ENCODE data around the gene TK2.
"Not testable (repeated sequence)": the region's sequence is repeated elsewhere in the genome, so short reads cannot be mapped to it uniquely, and the experiment has no call there.

The TK2 gene

GRCh38 chr16:66481081-66481942 lies 68.6 kb downstream of the TK2 start:
- DNase-seq = no peak

- DNase-seq = no peak
Measured at GRCh38 chr16:66480265-66481080, 69.4 kb downstream of the TK2 start.

GRCh38 chr16:66479661-66480264 lies 70.2 kb downstream of the TK2 start:
- no peak for DNase-seq

GRCh38 chr16:66478733-66479511 lies 71.0 kb downstream of the TK2 start:
- DNase-seq = no peak

- DNase-seq = no peak
Measured at GRCh38 chr16:66477028-66477515, 72.8 kb downstream of the TK2 start.

- DNase-seq = no peak
Measured at GRCh38 chr16:66476328-66477027, 73.4 kb downstream of the TK2 start.

GRCh38 chr16:66475232-66475631 lies 74.7 kb downstream of the TK2 start:
- no peak for DNase-seq

GRCh38 chr16:66474750-66475199 lies 75.1 kb downstream of the TK2 start:
- DNase-seq = peak; percentile 51

GRCh38 chr16:66473654-66474519 lies 76.0 kb downstream of the TK2 start:
- no peak for DNase-seq

GRCh38 chr16:66473051-66473571 lies 76.8 kb downstream of the TK2 start:
- no peak for DNase-seq

- no peak for DNase-seq
Measured at GRCh38 chr16:66471716-66472393, 78.1 kb downstream of the TK2 start.

GRCh38 chr16:66471264-66471663 lies 78.7 kb downstream of the TK2 start:
- DNase-seq = no peak

- DNase-seq = no peak
Measured at GRCh38 chr16:66470556-66470955, 79.4 kb downstream of the TK2 start.

GRCh38 chr16:66469947-66470546 lies 79.9 kb downstream of the TK2 start:
- no peak for DNase-seq

- no peak for DNase-seq
Measured at GRCh38 chr16:66469291-66469946, 80.5 kb downstream of the TK2 start.

GRCh38 chr16:66468321-66468965 lies 81.5 kb downstream of the TK2 start:
- no peak for DNase-seq

- DNase-seq = no peak
Measured at GRCh38 chr16:66467611-66468010, 82.3 kb downstream of the TK2 start.

- not testable (repeated sequence) for DNase-seq
Measured at GRCh38 chr16:66466636-66467035, 83.3 kb downstream of the TK2 start.
